ENCODE results near the gene UTP3.

GRCh38 chr4:70666369-70666768, 22.0 kb upstream of the UTP3 start, which contains the start of gene JCHAIN:
- TF ChIP-seq CTCF (IDR thresholded peaks at IDR 0.05; ENCODE audit: low read depth, low read length, poor library complexity, severe bottlenecking) (no peak), EZH2phosphoT487 (IDR thresholded peaks at IDR 0.05; ENCODE audit: borderline replicate concordance, low read length) (no peak)
